Jurkat, Clone E6-1 (cell line): ENCODE data around the gene PLEKHO1.
A peak's percentile ranks its signal among the peaks of the same experiment; 100 is the strongest.

Experiments
- DNase-seq: peaks from one replicate; pipeline ENCODE4 v3.0.0-alpha.2; 2011; ENCODE audit warnings: low read depth, low spot score
- H3K4me3 ChIP-seq: 2 replicates; pipeline ENCODE4 v1.5.1; 2011; ENCODE audit warnings: mild to moderate bottlenecking, low read length, control low read depth, moderate library complexity

PLEKHO1 gene

DNA sequence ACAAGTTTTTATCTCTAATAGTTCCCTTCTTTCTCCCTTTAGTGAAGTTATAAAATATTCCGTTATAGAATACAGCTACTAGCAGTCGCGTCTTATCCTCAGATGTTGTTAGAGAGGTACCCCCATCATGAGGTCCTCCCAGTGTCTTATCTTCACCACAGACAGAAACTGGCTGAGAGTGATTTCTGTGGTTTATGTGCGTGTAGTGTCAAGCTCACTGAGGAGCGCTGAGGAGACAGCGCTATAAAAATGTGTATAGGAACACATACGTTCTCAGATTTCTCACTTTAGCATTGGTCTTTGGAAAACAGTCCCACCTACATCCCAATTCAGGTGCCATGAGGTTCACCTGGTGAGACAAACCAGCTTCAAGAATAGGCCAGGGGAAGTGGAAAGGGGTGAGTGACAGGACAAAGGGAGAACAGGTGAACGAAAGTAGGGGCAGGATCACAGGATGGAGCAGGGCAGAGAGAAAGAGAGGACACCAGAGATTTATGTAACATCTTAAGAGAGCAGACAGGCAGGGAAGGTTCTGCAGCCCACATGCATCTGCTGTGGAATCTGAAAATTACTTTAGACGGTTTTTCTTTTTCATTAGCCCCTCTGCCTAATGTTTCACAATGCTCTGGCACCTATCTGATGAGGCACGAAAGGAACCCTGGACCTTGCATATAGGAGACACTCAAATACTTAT lies 2.7 kb upstream of the PLEKHO1 start:
- DNase-seq = peak; percentile 59
- no peak overlapping the region for H3K4me3 ChIP-seq

DNA sequence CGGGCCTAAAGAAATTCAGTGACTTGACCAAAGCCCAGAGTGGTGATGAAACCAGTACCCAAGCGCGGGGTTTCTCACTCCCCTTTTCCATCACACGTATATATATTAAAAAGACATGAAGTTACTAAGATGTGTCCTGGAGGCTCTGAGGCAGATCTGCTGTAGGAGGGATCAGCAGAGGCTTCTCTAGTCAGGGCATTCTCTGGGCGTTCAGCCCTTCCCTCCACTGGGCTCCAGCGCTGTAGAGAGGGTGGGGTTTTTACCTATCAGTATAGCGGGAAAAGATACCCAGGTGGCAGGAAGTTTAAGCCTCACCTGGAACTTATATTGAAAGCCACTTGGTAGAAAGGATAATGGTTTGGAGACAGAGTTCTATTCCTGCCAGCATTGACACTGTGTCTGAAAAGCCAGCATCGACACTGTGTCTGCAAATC lies 862 bp upstream of the PLEKHO1 start:
- peak overlapping the region; percentile 85 for H3K4me3 ChIP-seq

DNA sequence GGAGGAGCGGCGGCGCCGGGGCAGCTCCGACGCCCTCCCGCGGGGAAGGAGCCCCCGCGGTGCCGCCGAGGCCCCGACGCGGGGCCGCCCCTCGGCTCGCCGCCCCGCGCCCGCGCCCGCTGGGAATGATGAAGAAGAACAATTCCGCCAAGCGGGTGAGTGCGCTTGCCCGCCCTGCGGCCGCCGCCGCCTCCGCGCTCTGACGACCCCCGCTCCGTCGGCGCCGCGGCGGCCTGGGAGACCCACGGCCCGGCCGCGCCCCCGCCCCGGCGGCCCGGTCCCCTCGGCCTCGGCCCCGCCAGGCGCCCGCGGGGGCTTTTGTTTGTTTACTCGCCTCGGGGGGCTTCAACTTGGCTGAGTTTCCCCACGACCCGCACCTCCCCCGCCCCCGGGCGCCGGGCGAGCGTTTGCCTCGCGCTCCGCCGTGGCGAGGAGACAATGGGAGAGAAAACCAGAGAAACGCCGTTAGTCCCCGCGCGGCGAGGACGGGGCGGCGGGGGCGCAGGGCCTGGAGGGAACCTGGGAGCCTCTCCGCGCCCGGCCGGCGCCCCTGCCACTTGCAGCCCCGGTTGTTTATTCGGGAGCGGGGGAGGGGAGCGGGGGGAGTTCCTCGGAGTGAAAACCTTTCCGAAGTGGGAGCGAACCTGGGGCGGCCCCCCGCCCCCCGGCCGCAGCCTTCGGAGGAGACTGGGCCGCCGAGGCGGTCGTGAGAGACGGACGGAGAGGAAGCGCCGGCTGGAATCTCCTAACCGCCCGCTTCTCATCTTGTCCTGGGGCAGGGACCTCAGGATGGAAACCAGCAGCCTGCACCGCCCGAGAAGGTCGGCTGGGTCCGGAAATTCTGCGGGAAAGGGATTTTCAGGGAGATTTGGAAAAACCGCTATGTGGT lies 661 bp downstream of the PLEKHO1 start:
- DNase-seq = no peak
- peak overlapping the region; percentile 85 for H3K4me3 ChIP-seq

More for the DNA sequence above, 862 bp upstream of the PLEKHO1 start:
- no peak for DNase-seq

DNA sequence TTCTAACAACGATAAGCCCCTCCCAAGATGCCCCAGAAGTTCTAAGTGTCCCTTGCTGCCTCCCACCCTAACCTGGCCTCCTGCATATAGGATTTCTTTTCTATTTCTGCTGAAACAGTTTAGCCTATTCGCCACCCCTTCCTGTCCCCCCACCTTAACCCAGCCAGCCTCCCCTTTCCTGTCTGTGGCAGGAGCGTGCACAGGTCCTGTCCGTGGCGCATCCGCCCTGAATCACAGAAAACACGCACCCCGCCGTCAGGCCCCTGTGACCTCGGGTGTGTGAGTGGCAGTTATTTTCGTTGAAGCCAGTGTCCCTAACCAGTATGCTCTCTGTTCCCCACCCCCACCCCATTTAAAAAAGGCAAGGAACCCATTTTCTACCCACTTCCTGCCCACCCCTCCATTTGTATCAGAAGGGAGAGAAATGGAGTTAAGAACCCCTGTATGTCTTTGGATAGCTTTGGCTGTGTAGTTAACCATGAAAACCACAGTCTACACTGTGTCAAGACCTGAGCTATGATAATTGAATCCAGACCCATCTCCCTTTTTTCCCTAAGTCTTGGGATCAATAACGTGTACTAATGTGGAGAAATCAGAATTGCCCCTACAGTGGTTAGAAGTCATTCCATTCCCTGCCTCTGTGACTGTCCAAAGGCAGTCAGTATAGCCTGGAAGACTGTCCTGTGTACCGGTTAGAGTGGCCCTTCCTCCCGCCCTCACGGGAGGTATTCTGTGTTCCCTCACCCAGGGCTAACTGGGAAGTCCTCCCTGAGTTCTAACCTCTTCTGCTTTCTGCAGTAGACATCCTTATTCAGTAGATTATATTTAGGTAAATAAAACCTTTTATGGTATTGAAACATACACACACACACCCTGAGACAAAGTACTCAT lies 1.8 kb downstream of the PLEKHO1 start:
- peak overlapping the region; percentile 85 for H3K4me3 ChIP-seq
- peak; percentile 90 for DNase-seq

GRCh38 chr1:150152182-150152536 lies 2.4 kb downstream of the PLEKHO1 start:
- no peak overlapping the region; the same call in 1 of the 2 replicates for H3K4me3 ChIP-seq
- DNase-seq = no peak

GRCh38 chr1:150152772-150153456 lies 3.2 kb downstream of the PLEKHO1 start:
- H3K4me3 ChIP-seq = no peak overlapping the region
- no peak for DNase-seq

DNA sequence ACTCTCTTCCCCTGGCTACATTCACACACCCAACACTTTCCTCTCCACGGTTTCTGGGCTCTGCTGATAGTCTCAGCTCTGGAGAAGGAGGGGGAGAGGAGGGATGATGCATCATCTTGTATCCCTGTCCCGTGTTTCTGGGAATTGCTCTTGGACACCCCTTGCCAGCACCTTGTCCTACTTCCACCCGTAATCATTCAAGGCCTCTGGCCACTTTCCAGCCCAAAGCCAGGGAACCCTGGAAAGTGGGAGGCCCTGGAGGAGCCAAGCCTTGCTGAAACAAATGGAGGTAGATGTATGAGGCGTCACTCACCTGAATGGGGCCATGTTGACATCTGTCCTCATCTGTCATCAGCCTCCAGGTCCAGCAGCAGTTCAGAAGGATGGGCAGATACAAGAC lies 4.4 kb downstream of the PLEKHO1 start:
- no peak overlapping the region for H3K4me3 ChIP-seq

DNA sequence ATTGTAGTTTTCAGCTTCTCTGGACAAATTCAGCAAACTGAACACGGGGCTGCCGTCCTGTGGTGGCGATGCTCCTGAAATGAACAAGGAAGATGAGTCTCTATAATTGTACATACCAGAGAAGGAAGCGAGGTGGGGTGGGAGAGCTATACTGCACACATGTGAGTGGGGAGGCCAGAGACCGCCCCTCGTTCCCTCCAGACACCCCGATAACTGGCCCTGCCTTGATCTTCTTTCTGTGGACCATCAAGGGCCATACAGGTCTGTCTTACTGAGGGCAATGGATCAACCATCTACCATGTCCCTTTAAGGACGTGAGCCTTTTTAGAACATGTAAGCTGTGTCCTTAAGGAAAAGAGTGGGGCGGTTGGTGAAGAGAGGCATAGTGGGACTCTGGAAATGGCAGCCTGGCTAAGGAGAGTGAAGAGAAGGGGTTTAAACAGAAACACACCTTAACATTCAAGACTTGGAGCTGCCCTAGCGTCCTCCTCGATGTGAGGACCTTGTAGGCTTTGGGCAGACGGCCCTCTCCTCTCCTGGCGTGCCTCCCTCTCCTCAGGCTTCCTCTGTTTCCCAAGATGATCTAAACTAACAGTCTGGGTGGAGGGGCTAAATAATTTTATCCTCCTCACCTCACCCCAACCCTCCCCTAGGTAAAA lies 5.8 kb downstream of the PLEKHO1 start:
- H3K4me3 ChIP-seq = no peak overlapping the region
- no peak for DNase-seq

More for the DNA sequence above, 4.4 kb downstream of the PLEKHO1 start:
- DNase-seq = no peak

- H3K4me3 ChIP-seq = no peak overlapping the region
- DNase-seq = no peak
Measured at GRCh38 chr1:150156868-150157603, 7.3 kb downstream of the PLEKHO1 start.

GRCh38 chr1:150159550-150159949 lies 9.8 kb downstream of the PLEKHO1 start:
- H3K4me3 ChIP-seq = no peak overlapping the region
- no peak for DNase-seq

- no peak for DNase-seq
- no peak overlapping the region for H3K4me3 ChIP-seq
Measured at GRCh38 chr1:150160964-150161621, 11.4 kb downstream of the PLEKHO1 start.

DNA sequence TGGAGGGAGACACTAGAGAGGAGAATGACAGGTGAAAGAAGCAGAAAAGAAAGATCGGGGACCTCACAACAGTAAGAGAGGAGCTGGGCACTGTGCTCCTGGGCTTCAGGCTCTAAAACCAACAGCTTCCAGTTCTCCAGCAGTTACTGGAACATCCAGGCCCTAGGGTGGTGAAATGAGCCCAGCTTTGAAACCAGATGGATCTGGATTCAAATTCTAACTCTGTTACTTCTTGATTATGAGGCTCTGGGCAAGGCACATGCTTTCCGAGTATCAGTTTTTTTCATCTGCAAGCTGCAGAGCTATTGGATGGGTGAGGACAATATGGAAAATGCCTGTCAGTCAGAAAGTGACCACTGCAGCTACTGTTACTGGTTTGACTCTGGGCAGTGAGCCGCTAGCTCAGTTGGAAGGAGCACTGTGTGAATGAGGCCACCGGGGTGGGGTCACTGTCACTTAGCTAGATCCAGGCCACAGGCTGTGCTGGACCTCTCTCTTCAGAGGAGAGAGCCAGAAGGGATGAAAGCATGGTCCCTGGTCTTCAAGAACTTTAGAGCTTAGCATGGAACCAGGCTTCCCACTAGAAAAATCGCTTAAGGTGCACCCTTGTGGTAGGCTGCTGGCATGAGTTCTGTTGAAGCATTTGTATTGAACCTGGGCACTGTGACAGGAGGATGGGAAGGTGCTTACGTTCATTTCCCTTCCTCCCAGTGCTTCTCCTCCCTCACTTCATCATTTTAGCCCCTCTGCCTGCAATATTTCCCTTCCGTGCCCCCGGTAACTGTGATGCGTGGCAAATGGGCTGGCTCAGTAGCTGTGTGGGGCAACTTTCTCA lies 12.2 kb downstream of the PLEKHO1 start:
- no peak overlapping the region for H3K4me3 ChIP-seq

GRCh38 chr1:150162582-150162861 lies 12.8 kb downstream of the PLEKHO1 start:
- DNase-seq = no peak
- H3K4me3 ChIP-seq = no peak overlapping the region

More for the DNA sequence above, 12.2 kb downstream of the PLEKHO1 start:
- no peak for DNase-seq

DNA sequence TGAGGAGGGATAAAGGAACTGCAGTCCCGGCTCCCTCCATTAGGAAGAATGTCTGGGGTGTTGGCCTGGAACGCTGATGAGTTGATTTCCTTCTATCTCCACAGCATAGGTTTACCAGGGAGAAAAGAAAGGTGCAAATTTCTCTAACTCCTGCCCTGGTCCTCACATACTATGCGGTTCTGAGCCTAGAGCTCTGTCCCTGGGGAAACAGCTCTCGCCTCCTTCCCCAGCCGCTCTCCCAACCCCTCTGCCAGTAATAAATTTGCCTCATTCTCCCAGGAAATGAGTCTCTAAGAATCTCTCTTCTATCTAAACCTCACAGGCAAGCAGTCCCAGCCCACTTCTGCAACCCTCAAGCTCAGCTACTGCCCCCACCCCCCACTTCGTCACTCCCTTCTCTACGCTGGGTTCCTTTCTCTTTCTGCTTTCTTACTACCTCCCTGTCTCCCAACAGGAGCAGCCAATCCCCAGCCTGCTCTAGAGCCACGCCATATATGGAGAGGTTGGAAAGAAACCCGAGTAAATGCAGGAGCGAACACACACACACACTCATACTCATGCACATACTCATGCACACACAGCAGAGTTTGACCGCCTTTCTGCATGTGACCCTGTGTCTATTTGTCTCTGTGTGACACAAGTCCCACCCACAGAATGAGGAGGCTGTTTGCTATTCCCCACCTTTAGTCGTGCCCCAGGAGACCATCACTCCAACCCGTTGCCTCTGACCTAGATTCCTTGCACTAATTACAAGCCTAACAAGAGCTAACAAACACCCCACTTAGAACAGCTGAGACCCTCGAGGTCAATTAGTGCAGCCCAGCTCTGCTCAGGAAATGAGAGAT lies 13.4 kb downstream of the PLEKHO1 start:
- no peak for DNase-seq
- H3K4me3 ChIP-seq = no peak overlapping the region

DNA sequence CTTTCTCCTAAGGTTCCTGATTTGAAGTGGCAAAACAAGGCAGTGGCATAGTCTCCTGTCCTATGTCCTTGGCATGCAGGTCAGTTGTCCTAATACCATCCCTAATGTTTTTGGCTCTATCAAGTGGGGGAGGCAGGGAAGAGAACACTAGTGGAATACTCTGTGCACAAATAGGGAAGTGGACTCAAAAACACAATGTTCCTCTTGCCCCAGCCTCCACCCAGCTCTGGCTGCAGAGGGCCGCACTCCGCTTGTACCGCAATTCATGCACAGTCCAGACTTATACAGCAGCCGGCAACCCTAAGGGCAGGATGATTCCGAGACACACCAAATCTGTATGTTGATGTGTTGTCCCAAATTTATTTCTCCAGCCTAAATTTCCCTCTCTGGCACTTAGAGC lies 14.5 kb downstream of the PLEKHO1 start:
- DNase-seq = no peak

GRCh38 chr1:150164779-150165178 lies 15.1 kb downstream of the PLEKHO1 start:
- DNase-seq = no peak
- no peak overlapping the region for H3K4me3 ChIP-seq

More for the DNA sequence above, 14.5 kb downstream of the PLEKHO1 start:
- no peak overlapping the region for H3K4me3 ChIP-seq
